T-cell (primary cell): Measurements from ENCODE around the gene MYOM1. TPM values are rescaled to one million over a fixed set of nuclear protein-coding genes. Genes with fewer than 3 reads are reported as not detected.
A peak's percentile ranks its signal among the peaks of the same experiment; 100 is the strongest.

Source experiments
- ATAC-seq, 4 experiments: fragments of 200-7000 bp in 3 of 4; fragments of 150-1000 bp in 1 of 4; cut with Tn5 transposase; replicated peaks in 1 of 4; 1 replicate in 3 of 4; 2 replicates in 1 of 4; pipeline ENCODE4 v1.10.0; 2021; ENCODE audit warnings: moderate library complexity in 3 of 4, mild to moderate bottlenecking in 2 of 4, moderate number of reproducible peaks in 1 of 4
- CTCF ChIA-PET, 2 donors: fragments of 300-600 bp; sonication (Branson Sonifier 250); formaldehyde crosslinking; loops; one replicate each; lab custom pipeline; 2022; ENCODE audit warnings: antibody characterized with exemption in 2 of 2; lab: Charles Lee
- POLR2A ChIA-PET, 2 donors: fragments of 300-600 bp; sonication (Branson Sonifier 250); formaldehyde crosslinking; loops; one replicate each; lab custom pipeline; 2022; ENCODE audit warnings: antibody characterized with exemption in 2 of 2; lab: Charles Lee
- DNase-seq, 35 experiments: peaks; one replicate each; pipeline versions ENCODE4 v3.0.0 to v3.0.0-alpha.2; 2013 to 2023
- H3K27ac ChIP-seq: one replicate; pipeline ENCODE4 v1.5.1; 2013; ENCODE audit warnings: low read length
- H3K27me3 ChIP-seq, 2 experiments: replicated peaks in 1 of 2; 1 replicate in 1 of 2; 2 replicates in 1 of 2; pipeline versions ENCODE4 v1.6.1 to v1.7.0; 2013; ENCODE audit warnings: low read length in 1 of 2, mixed read lengths in 1 of 2; ENCODE audit not compliant: control insufficient read depth in 2 of 2, insufficient read depth in 2 of 2; ENCODE audit errors: extremely low read depth in 1 of 2
- H3K36me3 ChIP-seq, 2 donors: 1 replicate in 1 of 2; 2 replicates in 1 of 2; pipeline versions ENCODE4 v1.6.1 to v1.7.0; 2013; ENCODE audit warnings: low read length in 1 of 2; ENCODE audit not compliant: control insufficient read depth in 2 of 2, insufficient read depth in 1 of 2; ENCODE audit errors: extremely low read depth in 1 of 2
- H3K4me1 ChIP-seq, 2 experiments: 1 replicate in 1 of 2; 2 replicates in 1 of 2; pipeline versions ENCODE4 v1.6.1 to v1.7.0; 2013; ENCODE audit warnings: low read length in 2 of 2, mixed read lengths in 1 of 2; ENCODE audit not compliant: insufficient read depth in 2 of 2, control insufficient read depth in 1 of 2; ENCODE audit errors: extremely low read depth in 1 of 2
- H3K4me3 ChIP-seq, 2 donors: 1 replicate in 1 of 2; 2 replicates in 1 of 2; pipeline versions ENCODE4 v1.5.1 to v1.7.0; 2013; ENCODE audit warnings: mild to moderate bottlenecking in 2 of 2, low read length in 1 of 2, moderate library complexity in 1 of 2; ENCODE audit not compliant: control insufficient read depth in 1 of 2; ENCODE audit errors: extremely low read depth in 1 of 2
- H3K9me3 ChIP-seq: 2 replicates; pipeline ENCODE4 v1.7.0; 2013
- H3K27ac Mint-ChIP-seq, 2 donors: one replicate each; pipeline ENCODE4 v1.8.0; 2020 to 2021; ENCODE audit warnings: mild to moderate bottlenecking in 2 of 2, mixed read lengths in 2 of 2
- H3K27me3 Mint-ChIP-seq, 2 donors: one replicate each; pipeline ENCODE4 v1.8.0; 2021 to 2022; ENCODE audit warnings: mixed read lengths in 2 of 2
- H3K36me3 Mint-ChIP-seq: one replicate; pipeline ENCODE4 v1.8.0; 2021; ENCODE audit warnings: mixed read lengths
- H3K4me1 Mint-ChIP-seq, 3 donors: one replicate each; pipeline ENCODE4 v1.8.0; 2020 to 2022; ENCODE audit warnings: mixed read lengths in 3 of 3, mild to moderate bottlenecking in 1 of 3
- H3K4me3 Mint-ChIP-seq, 3 donors: one replicate each; pipeline ENCODE4 v1.8.0; 2020 to 2022; ENCODE audit warnings: mild to moderate bottlenecking in 3 of 3, mixed read lengths in 3 of 3, moderate library complexity in 3 of 3
- H3K9me3 Mint-ChIP-seq, 3 donors: one replicate each; pipeline ENCODE4 v1.8.0; 2020 to 2022; ENCODE audit warnings: mixed read lengths in 3 of 3
- WGBS: methylation state at CpG from one replicate; pipeline ENCODE4 v1.1.5; 2013; ENCODE audit warnings: missing lambda C conversion rate; ENCODE audit not compliant: insufficient coverage; 5-methylcytosine and 5-hydroxymethylcytosine counted together
- total RNA-seq, 35 experiments: library from RNA in 6 of 35; stranded (reverse) in 6 of 35; fragments of 120-200 nt in 1 of 35; gene quantifications; one replicate each; pipeline versions ENCODE4 v1.2.1 to v1.2.4 and lab custom pipeline; 2013 to 2026

The MYOM1 gene
- total RNA-seq, 5 donors from 2014 or later (not counting 1 experiment from before 2014, with no cell fraction given) = 0.98 to 7.0 (median 1.9) TPM

DNA sequence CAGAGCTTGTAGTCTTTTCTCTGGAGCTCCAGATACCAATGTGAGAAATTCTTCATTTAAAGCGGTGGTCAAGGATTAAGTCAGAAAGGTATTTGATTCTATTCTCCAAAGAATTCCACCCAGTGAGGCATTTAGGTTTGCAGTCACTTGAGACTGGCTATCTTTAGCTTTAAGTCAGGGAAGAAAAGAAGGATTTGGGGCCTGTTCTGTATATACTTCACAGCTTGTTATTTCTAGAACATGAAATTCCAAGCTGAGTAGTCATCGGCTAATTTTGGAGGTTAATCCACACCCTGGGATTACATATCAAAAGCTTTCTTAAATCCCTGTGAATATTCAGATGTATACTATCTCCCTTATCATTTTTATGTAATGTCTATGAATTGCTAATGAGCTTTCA, 39.4 kb downstream of the MYOM1 start:
- Histone ChIP-seq H3K36me3 (no peaks in the 10 kb centered on the region), H3K4me3 (no peak overlapping the region), H3K27me3 (no peaks in the 10 kb centered on the region), H3K27ac (no peak overlapping the region), H3K4me1 (no peaks in the 10 kb centered on the region), H3K9me3 (no peaks in the 10 kb centered on the region)
- no peaks in the 10 kb centered on the region for H3K27me3 Mint-ChIP-seq
- ChIA-PET CTCF (interaction anchor here (0.5 to 1.4 kb wide), 5 partner anchors 30 to 297 kb away, joined by 3 to 13 read pairs (median 4); no protein-coding TSS in a partner anchor), POLR2A (interaction anchor here in 1 of 2 donors (1.1 kb wide), 1 partner anchor 15 kb away, joined by 3 read pairs; no protein-coding TSS in a partner anchor)
- H3K4me3 Mint-ChIP-seq = no peak overlapping the region
- no peak for DNase-seq
- peaks cover 0 to 3% (median 0%) of the 10 kb centered on the region in 3 donors for H3K4me1 Mint-ChIP-seq
- peaks cover 8% of the 10 kb centered on the region for H3K36me3 Mint-ChIP-seq
- no peak overlapping the region for H3K27ac Mint-ChIP-seq
- no peak for ATAC-seq
- WGBS = no CpG with 5 or more reads among the region's 2 CpGs
- H3K9me3 Mint-ChIP-seq = no peaks in the 10 kb centered on the region

DNA sequence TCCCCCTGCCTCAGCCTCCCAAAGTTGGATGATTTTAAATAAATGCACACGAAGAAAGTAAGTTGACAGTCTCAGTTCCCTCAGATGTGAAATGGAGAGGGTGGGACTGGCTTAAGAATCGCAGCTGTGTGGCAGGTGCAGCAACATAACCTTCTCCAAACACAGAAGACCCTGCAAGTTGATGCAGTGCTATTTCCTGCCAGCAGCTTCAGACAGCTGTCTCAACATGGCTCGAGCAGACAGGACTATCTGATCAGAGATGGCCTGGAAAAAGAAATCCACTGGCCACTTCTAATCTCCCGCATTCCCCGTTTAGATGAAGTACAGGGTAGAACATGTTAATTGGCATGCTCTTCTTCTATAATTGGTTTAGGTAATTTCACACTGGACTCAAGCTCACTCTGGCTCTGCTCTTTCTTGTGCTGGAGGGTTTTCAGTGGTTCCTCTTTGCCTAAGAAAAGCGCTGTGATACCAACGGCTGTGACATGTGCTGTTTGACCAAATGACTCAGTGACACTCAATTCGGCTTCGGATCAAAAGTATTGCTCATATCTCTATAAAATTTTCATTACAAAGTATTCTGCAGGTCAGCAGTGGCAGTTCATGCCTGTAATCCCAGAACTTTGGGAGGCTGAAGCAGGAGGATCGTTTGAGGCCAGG, 40.2 kb downstream of the MYOM1 start:
- Mint-ChIP-seq H3K36me3 (peaks cover 6% of the 10 kb centered on the region), H3K4me3 (no peak overlapping the region), H3K27ac (no peak overlapping the region), H3K4me1 (peaks cover 0 to 3% (median 0%) of the 10 kb centered on the region in 3 donors), H3K27me3 (no peaks in the 10 kb centered on the region), H3K9me3 (no peaks in the 10 kb centered on the region)
- Histone ChIP-seq H3K36me3 (no peaks in the 10 kb centered on the region), H3K9me3 (no peaks in the 10 kb centered on the region), H3K4me1 (no peaks in the 10 kb centered on the region), H3K27ac (no peak overlapping the region), H3K27me3 (no peaks in the 10 kb centered on the region), H3K4me3 (no peak overlapping the region)
- ChIA-PET CTCF (interaction anchor here in 1 of 2 donors (1.4 kb wide), 1 partner anchor 66 kb away, joined by 3 read pairs; no protein-coding TSS in a partner anchor), POLR2A (no interaction called here)
- ATAC-seq = no peak
- 57% methylated on average over 3 of the region's 10 CpGs for WGBS
- DNase-seq = no peak

GRCh38 chr18:3177902-3178687, 41.7 kb downstream of the MYOM1 start:
- DNase-seq (peak in 25 of 35 experiments; percentile 2 to 66 (median 18)), ATAC-seq (peak in 2 of 4 experiments; percentile 19 to 64)
- no peak overlapping the region for H3K4me3 ChIP-seq
- H3K36me3 ChIP-seq = no peaks in the 10 kb centered on the region
- H3K27me3 Mint-ChIP-seq = no peaks in the 10 kb centered on the region
- peaks cover 0 to 3% (median 0%) of the 10 kb centered on the region in 3 donors for H3K4me1 Mint-ChIP-seq
- no peaks in the 10 kb centered on the region for H3K9me3 ChIP-seq
- no peaks in the 10 kb centered on the region for H3K27me3 ChIP-seq
- no peak overlapping the region for H3K27ac Mint-ChIP-seq
- no peak overlapping the region for H3K27ac ChIP-seq
- no peak overlapping the region for H3K4me3 Mint-ChIP-seq
- no peaks in the 10 kb centered on the region for H3K9me3 Mint-ChIP-seq
- 82% methylated on average over 12 of the region's 15 CpGs for WGBS
- ChIA-PET CTCF (no interaction called here), POLR2A (no interaction called here)
- no peaks in the 10 kb centered on the region for H3K4me1 ChIP-seq
- H3K36me3 Mint-ChIP-seq = peaks cover 7% of the 10 kb centered on the region

GRCh38 chr18:3175195-3175758, 44.5 kb downstream of the MYOM1 start:
- Histone ChIP-seq H3K4me3 (no peak overlapping the region), H3K4me1 (no peaks in the 10 kb centered on the region), H3K9me3 (no peaks in the 10 kb centered on the region), H3K27ac (no peak overlapping the region), H3K36me3 (no peaks in the 10 kb centered on the region), H3K27me3 (no peaks in the 10 kb centered on the region)
- peaks cover 0 to 3% (median 0%) of the 10 kb centered on the region in 3 donors for H3K4me1 Mint-ChIP-seq
- CTCF ChIA-PET = interaction anchor here in 1 of 2 donors (0.5 kb wide), 1 partner anchor 24 kb away, joined by 3 read pairs; no protein-coding TSS in a partner anchor
- POLR2A ChIA-PET = interaction anchor here in 1 of 2 donors (0.6 kb wide), 1 partner anchor 59 kb away, joined by 6 read pairs; no protein-coding TSS in a partner anchor
- no peak for ATAC-seq
- DNase-seq = no peak
- H3K27ac Mint-ChIP-seq = no peak overlapping the region
- WGBS = no CpG with 5 or more reads among the region's 2 CpGs
- no peak overlapping the region for H3K4me3 Mint-ChIP-seq
- H3K27me3 Mint-ChIP-seq = no peaks in the 10 kb centered on the region
- peaks cover 8% of the 10 kb centered on the region for H3K36me3 Mint-ChIP-seq
- H3K9me3 Mint-ChIP-seq = no peaks in the 10 kb centered on the region

DNA sequence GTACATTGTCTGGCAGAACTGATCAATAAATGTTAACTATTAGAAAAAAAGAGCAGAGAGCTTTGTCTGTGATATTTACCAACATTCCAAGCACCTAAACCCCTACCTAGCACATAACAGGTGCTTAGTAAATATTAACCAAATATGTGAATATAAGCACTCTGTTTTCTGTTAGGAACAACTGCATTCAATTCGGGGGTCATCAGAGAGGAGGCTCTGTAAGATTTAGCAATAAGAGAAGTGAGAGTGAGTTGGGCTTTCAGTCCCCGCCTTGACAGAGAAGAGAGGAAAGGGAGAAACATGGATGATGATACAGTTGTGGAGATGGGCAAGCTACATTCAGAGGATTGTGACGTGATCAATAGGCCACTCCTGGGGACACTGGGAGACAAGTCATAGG, 47.7 kb downstream of the MYOM1 start:
- ATAC-seq (no peak), DNase-seq (no peak)
- H3K36me3 Mint-ChIP-seq = peaks cover 12% of the 10 kb centered on the region
- no peak overlapping the region for H3K4me3 Mint-ChIP-seq
- no peaks in the 10 kb centered on the region for H3K9me3 ChIP-seq
- H3K4me1 ChIP-seq = no peaks in the 10 kb centered on the region
- no peaks in the 10 kb centered on the region for H3K9me3 Mint-ChIP-seq
- POLR2A ChIA-PET = no interaction called here
- no peak overlapping the region for H3K4me3 ChIP-seq
- H3K36me3 ChIP-seq = no peaks in the 10 kb centered on the region
- H3K27ac ChIP-seq = no peak overlapping the region
- H3K27ac Mint-ChIP-seq = no peak overlapping the region
- CTCF ChIA-PET = no interaction called here
- H3K27me3 Mint-ChIP-seq = no peaks in the 10 kb centered on the region
- no peaks in the 10 kb centered on the region for H3K4me1 Mint-ChIP-seq
- WGBS = 50% methylated on average over 2 of the region's 3 CpGs
- no peaks in the 10 kb centered on the region for H3K27me3 ChIP-seq

- ATAC-seq = no peak
- H3K27ac ChIP-seq = no peak overlapping the region
Observed at GRCh38 chr18:3171631-3172030, 48.1 kb downstream of the MYOM1 start.

More at GRCh38 chr18:3171631-3172030, 48.1 kb downstream of the MYOM1 start:
- Histone ChIP-seq H3K4me1 (no peaks in the 10 kb centered on the region), H3K36me3 (no peaks in the 10 kb centered on the region), H3K4me3 (no peak overlapping the region), H3K9me3 (no peaks in the 10 kb centered on the region), H3K27me3 (no peaks in the 10 kb centered on the region)
- DNase-seq = no peak
- no CpG with 5 or more reads among the region's 4 CpGs for WGBS
- CTCF ChIA-PET = no interaction called here
- peaks cover 12% of the 10 kb centered on the region for H3K36me3 Mint-ChIP-seq
- H3K4me3 Mint-ChIP-seq = no peak overlapping the region
- H3K27ac Mint-ChIP-seq = no peak overlapping the region
- POLR2A ChIA-PET = no interaction called here
- H3K27me3 Mint-ChIP-seq = no peaks in the 10 kb centered on the region
- H3K9me3 Mint-ChIP-seq = no peaks in the 10 kb centered on the region
- H3K4me1 Mint-ChIP-seq = no peaks in the 10 kb centered on the region
